ENCODE data around the gene GHITM.
"Not testable (repeated sequence)": the region's sequence is repeated elsewhere in the genome, so short reads cannot be mapped to it uniquely, and the experiment has no call there.

GHITM gene

GRCh38 chr10:84176836-84177474, 37.6 kb downstream of the GHITM start:
- no peak for DNase-seq

DNA sequence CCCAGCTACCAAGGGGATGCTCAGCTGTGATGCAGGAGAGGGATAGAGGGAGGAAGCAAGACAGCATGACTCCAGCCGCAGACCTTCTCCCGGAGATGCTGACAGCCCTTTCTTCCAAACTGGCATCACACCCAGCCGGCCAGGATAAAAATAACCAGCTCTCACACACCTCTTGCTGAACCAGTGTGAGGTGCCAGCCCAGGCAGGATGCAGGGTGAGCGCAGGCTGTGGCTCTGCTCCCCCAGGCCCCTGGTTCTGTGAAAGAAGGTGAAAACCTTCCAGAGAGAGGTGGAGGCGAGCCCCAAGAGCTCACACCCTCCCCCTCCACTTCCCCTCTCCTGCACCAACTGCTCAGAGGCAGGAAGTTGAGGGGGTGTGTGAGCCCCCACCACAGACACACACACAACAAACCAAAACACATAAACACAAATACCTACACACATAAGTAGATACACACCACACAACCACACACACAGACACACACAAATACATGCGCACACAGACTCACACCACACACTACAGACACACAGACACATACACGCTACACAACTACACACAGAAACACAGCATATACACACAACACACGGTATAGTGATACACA, 38.3 kb downstream of the GHITM start:
- DNase-seq = no peak

GRCh38 chr10:84178160-84178609, 38.9 kb downstream of the GHITM start:
- no peak for DNase-seq

DNA sequence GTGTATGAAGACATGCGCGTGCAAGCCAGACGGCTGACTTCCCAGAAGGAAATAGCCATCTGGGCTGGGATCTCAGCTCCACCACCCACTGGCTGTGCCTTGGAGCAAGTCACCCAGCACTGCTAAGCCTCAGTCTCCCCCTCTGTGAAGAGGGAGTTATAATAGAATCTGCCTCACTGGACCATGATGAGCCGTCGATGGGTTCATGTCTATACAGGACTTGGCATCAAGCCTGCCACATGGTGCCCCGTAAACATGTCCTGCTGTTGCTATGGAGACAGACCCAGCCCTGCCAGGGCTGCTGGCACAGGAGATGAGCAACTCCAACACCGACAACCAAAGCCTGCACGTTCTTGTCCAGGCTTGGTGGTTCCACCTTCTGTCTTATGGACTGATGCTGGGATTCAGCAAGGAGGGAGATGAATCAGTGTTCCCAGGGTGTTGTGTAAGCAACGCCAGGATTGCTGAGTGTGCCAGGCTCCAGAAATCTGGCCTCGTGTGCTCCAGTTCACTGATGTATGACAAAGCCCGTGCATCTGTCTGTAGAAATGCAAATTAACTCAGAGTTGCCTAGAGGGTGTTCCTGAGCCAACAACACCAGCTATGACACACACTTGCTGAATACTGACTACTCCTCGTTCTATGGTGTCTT, 39.9 kb downstream of the GHITM start:
- peak; percentile 78 to 82 for DNase-seq

- DNase-seq = not testable (repeated sequence)
Observed at GRCh38 chr10:84180386-84180785, 41.1 kb downstream of the GHITM start.

GRCh38 chr10:84181631-84182030, 42.3 kb downstream of the GHITM start:
- DNase-seq = no peak

GRCh38 chr10:84184517-84184916, 45.2 kb downstream of the GHITM start:
- DNase-seq = no peak

DNA sequence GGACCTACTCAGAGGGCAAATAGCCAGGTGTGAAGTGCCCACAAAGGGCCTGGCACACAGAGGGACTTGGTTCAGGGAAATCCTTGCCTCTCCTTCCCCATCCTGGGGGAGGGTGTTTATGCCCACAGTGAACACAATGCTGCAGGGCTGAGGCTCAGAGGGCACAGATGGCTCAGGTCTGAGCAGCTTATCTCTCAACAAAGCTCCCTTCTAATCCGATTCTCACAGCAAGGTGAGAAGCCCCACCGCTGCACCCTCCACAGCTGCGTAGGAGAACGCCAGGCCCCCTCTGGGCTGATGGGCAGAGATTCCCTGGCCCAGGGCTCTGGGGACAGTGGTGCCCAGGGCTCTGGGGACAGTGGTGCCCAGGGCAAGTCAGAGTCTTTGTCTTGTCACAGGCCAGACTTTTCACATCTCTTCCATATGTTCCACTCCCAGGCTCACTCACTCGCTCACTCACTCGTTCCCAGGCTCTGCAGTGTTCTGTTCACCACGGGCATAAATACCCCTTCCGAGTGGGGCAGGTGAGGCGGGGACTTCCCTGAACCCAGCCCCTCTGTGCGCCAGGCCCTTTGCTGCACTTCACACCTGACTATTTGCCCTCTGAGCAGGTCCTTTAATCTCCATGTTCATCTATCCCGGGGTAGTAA, 46.3 kb downstream of the GHITM start:
- no peak for DNase-seq

DNA sequence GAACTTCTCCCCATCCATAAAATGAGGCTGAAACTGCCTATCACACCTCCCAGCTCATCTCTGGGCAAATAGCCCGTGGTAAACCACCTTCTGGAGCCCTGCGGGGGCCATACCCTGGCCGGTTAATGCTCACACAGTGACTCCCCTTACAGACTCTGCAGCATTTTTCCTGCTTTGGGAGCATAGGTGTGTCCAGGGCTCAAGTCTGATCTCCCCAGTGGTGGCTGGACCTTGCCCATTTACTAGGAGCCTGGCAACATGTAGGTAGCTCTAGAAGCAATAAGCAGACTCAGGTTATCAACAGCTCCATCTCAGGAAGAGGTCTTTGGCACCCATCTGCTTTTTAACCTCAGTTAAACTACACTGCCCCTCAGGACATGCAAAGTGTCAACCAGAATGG, 49.5 kb downstream of the GHITM start:
- no peak for DNase-seq

DNA sequence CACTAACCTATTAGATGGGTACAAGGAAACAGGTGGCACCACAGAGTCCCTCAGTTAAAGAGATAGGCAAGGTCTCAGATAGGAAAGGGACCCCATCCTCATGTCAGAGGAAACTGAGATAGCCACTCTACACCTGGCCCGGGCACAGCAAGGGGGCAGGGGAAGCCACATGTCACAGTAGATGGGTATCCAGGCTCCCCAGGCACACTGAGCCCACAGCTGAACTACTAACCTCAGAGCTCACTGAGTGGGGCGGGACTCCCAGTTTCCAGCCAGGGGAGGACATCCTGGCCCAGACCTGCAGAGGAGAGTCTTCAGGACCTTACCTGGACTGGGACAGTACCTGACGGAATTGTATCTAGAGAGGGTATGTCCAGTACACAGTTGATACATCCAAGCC, 51.3 kb downstream of the GHITM start:
- no peak for DNase-seq

- DNase-seq = no peak
Observed at GRCh38 chr10:84191106-84191505, 51.8 kb downstream of the GHITM start.

GRCh38 chr10:84193327-84193726, 54.0 kb downstream of the GHITM start:
- no peak for DNase-seq

- no peak for DNase-seq
Observed at GRCh38 chr10:84193846-84194423, 54.6 kb downstream of the GHITM start.

- peak in 1 of 2 experiments; percentile 30 for DNase-seq
Observed at GRCh38 chr10:84194424-84195043, 55.2 kb downstream of the GHITM start, which contains the start of gene CDHR1. Gene CDHR1, plus strand, starts transcription at chr10:84194537. Its CDS starts 224 bp downstream, at chr10:84194761.

DNA sequence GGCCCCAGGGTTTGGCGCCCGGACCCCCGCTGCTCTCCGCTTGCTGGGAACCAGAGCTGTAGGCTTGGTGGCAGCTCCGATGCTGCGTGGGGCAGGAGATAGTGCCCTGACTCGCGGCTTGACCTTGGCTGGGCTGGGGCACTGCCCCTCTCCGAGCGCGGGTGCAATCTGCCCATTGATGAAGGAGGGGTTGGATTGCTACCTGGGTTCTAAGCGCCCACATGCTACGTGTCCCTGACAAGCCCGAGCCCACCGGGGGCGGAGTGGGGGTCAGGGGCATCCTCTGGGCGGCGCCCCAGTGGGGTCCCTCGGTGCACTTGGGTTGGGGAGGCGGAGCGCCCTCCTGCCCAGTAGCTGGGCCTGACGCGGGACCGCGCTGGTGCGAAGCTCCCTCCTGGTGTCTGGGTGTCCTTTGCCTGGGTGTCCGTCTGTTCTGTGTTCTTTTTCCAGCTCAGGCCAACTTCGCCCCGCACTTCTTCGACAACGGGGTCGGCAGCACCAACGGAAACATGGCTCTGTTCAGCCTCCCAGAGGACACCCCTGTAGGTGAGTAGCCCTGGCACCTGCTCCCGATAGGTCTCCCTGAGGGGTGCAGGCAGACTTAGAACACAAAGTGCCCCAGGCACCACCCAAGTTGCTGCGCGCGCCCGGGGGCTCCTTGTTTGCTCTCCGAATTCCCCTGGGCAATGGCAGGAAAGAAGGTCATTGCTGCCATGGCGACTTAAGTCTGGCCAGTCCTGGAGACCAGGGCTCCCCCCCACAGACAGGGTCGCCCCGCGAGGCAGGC, 55.9 kb downstream of the GHITM start:
- no peak for DNase-seq

- peak; percentile 38 to 42 for DNase-seq
Observed at GRCh38 chr10:84196083-84196482, 56.8 kb downstream of the GHITM start.

DNA sequence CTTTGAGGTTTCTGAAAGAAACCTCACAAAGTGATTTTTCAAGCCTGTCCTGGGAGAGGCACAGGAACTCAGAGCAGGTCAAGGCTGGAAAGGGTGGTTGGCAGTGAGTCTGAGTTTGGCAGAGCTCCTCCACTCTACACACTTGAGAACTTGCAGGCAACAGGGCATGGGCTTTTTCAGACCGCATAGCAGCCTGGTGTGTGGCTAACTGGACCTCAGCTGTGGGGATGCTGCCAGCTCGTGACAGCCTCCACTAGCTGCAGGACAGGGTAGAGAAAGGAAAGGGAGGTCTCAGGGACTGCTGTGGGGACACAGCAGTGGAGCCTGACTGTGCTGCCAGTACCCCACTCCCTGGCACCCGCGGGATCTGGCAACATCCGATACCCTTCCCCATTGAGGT, 57.6 kb downstream of the GHITM start:
- DNase-seq = no peak

- no peak for DNase-seq
Observed at GRCh38 chr10:84197643-84198042, 58.3 kb downstream of the GHITM start.

DNA sequence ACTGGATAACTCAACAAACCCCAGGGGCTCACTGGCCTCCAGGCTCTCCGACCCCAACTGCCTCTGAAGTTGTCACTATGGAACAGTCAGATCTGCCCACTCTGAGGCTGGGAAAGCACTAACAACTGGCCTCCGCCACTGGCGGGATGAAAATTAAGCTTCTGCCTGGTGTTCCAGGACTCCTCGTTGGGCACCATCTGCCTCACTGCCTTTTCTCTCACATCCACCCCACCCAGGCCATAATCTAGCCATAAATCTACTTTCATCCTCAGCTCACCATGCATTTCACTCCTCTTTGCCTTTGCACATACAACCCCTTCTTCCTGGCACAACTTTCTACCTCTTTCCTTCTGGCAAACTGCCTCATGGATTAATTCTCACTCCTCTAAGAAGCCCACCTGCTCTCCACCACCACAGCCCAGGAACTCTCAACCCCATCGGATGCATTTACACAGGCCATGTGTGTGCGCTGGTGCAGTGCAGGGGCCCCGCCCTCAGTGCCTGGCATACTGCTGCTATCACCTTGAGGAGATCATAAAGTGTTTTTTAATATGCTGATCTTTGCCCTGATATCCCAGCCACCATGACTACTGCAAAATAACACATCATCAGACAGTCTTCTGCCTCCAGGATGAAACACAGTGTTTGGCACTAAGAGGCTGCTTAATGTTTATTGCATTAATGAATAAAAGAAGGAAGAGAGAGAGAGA, 59.1 kb downstream of the GHITM start:
- DNase-seq = no peak

- DNase-seq = no peak
Observed at GRCh38 chr10:84200537-84201243, 61.4 kb downstream of the GHITM start.

- DNase-seq = no peak
Observed at GRCh38 chr10:84201244-84201606, 61.9 kb downstream of the GHITM start.
